Activated CD8-positive, alpha-beta T cell treated with anti-CD3 and anti-CD28 coated beads for 36 hours (primary cell): Measurements from ENCODE around the gene TEKT5. TPM values are rescaled to one million over a fixed set of nuclear protein-coding genes. Genes with fewer than 3 reads are reported as not detected.

ENCODE experiments used
- ATAC-seq: fragments of 200-7000 bp; cut with Tn5 transposase; one replicate; pipeline ENCODE4 v1.10.0; 2021; ENCODE audit warnings: mild to moderate bottlenecking, moderate library complexity
- CTCF ChIA-PET: fragments of 350-600 bp; sonication (Branson Sonifier 250); formaldehyde crosslinking; loops from one replicate; lab custom pipeline; 2021; ENCODE audit warnings: antibody characterized with exemption; lab: Charles Lee
- POLR2A ChIA-PET: fragments of 350-600 bp; sonication (Branson Sonifier 250); formaldehyde crosslinking; loops from one replicate; lab custom pipeline; 2021; ENCODE audit warnings: antibody characterized with exemption; lab: Charles Lee
- DNase-seq: peaks from one replicate; pipeline ENCODE4 v3.0.0-alpha.2; 2020
- H3K27ac Mint-ChIP-seq: one replicate; pipeline ENCODE4 v1.8.0; 2021; ENCODE audit warnings: mild to moderate bottlenecking, mixed read lengths
- H3K27me3 Mint-ChIP-seq: one replicate; pipeline ENCODE4 v1.8.0; 2021; ENCODE audit warnings: mixed read lengths
- H3K36me3 Mint-ChIP-seq: one replicate; pipeline ENCODE4 v1.8.0; 2021; ENCODE audit warnings: low read depth, mixed read lengths
- H3K4me1 Mint-ChIP-seq: one replicate; pipeline ENCODE4 v1.8.0; 2021; ENCODE audit warnings: low read depth, mixed read lengths
- H3K4me3 Mint-ChIP-seq: one replicate; pipeline ENCODE4 v1.8.0; 2021; ENCODE audit warnings: mild to moderate bottlenecking, moderate library complexity, mixed read lengths
- H3K9me3 Mint-ChIP-seq: one replicate; pipeline ENCODE4 v1.8.0; 2021; ENCODE audit warnings: mixed read lengths
- intact Hi-C: fragments of 100-400 bp; cut with micrococcal nuclease; formaldehyde crosslinking; loops from one replicate; pipeline ENCODE4 v1.10.0; 2022
- total RNA-seq, 2 experiments: library from RNA; stranded (reverse); gene quantifications; one replicate each; pipeline ENCODE4 v1.2.3, GENCODE V29; 2021
- TF ChIP-seq, protein P1 (sequence below): fragments of 200-600 bp; IDR thresholded peaks from one replicate; pipeline ENCODE4 v1.8.0; 2022; ENCODE audit warnings: antibody characterized with exemption, mild to moderate bottlenecking

Gene TEKT5
- total RNA-seq, 2 experiments from 2014 or later = 0.16 to 0.43 TPM

DNA sequence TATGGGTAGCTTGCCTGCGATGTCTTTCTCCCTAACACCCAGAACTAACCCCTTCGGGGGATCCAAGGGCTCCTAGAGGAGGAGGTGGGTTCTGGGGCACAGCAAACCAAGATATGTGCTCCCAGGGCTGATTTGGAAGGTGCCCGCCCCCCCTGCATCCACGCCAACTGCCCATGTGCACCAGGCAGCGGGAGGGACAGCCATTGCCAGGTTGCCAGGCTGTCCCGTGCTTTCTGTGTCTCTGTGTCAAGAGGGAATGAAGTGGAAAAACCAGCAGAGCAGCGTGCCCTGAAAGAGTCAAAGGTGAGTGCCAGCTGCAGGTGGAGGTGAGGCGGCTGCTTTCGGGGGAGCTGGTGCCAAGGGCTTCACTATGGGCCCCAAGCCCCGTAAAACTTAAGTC is 6.4 kb downstream of the TEKT5 start:
- Mint-ChIP-seq H3K27ac (no peak overlapping the region), H3K4me1 (no peaks in the 10 kb centered on the region), H3K36me3 (no peaks in the 10 kb centered on the region), H3K27me3 (peaks cover 3% of the 10 kb centered on the region), H3K9me3 (no peaks in the 10 kb centered on the region), H3K4me3 (no peak overlapping the region)
- DNase-seq (no peak), ATAC-seq (no peak)
- POLR2A ChIA-PET = no interaction called here
- intact Hi-C loops = no loop called here
- CTCF ChIA-PET = no interaction called here
- TF ChIP-seq, protein P1, sequence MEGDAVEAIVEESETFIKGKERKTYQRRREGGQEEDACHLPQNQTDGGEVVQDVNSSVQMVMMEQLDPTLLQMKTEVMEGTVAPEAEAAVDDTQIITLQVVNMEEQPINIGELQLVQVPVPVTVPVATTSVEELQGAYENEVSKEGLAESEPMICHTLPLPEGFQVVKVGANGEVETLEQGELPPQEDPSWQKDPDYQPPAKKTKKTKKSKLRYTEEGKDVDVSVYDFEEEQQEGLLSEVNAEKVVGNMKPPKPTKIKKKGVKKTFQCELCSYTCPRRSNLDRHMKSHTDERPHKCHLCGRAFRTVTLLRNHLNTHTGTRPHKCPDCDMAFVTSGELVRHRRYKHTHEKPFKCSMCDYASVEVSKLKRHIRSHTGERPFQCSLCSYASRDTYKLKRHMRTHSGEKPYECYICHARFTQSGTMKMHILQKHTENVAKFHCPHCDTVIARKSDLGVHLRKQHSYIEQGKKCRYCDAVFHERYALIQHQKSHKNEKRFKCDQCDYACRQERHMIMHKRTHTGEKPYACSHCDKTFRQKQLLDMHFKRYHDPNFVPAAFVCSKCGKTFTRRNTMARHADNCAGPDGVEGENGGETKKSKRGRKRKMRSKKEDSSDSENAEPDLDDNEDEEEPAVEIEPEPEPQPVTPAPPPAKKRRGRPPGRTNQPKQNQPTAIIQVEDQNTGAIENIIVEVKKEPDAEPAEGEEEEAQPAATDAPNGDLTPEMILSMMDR = no peak

DNA sequence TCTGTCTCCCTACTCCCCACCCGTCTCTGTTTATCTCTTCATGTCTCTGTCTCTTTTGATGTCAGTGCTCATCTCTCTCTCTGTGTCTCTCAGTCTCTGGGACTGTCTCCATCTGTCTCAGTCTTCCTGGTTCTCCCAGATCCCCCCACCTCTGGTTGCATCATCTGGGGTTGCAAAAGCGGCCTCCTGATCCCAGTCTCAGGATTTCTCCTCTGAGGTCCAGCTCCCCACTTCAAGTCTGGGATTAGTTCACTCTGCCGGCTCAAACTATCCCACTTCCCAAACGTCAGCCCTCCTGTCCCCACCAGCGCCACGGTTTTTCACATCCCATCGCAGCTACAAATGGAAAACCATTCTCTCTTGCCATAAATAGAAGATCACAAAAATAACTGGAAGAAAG is 9.0 kb downstream of the TEKT5 start:
- ATAC-seq (no peak), DNase-seq (no peak)
- Mint-ChIP-seq H3K4me3 (no peak overlapping the region), H3K4me1 (no peaks in the 10 kb centered on the region), H3K27me3 (no peaks in the 10 kb centered on the region), H3K36me3 (no peaks in the 10 kb centered on the region), H3K27ac (no peak overlapping the region), H3K9me3 (no peaks in the 10 kb centered on the region)
- TF ChIP-seq, protein P1 = no peak
- intact Hi-C loops = no loop called here
- POLR2A ChIA-PET = no interaction called here
- CTCF ChIA-PET = no interaction called here

- ChIA-PET CTCF (interaction anchor here (1.5 to 1.9 kb wide), 2 partner anchors 10 to 170 kb away, joined by 3 to 6 read pairs; partner anchors contain the start of gene TEKT5), POLR2A (interaction anchor here (0.6 to 0.7 kb wide), 2 partner anchors 17 to 74 kb away, joined by 3 read pairs; no protein-coding TSS in a partner anchor)
- TF ChIP-seq, protein P1 = no peak
- Mint-ChIP-seq H3K27ac (no peak overlapping the region), H3K4me1 (no peaks in the 10 kb centered on the region), H3K27me3 (no peaks in the 10 kb centered on the region), H3K9me3 (no peaks in the 10 kb centered on the region), H3K36me3 (no peaks in the 10 kb centered on the region), H3K4me3 (no peak overlapping the region)
- intact Hi-C loops = no loop called here
- DNase-seq (no peak), ATAC-seq (no peak)
Observed at GRCh38 chr16:10684511-10685151, 10.1 kb downstream of the TEKT5 start.

GRCh38 chr16:10683170-10683569 is 11.6 kb downstream of the TEKT5 start:
- H3K27me3 Mint-ChIP-seq = no peaks in the 10 kb centered on the region
- no peaks in the 10 kb centered on the region for H3K9me3 Mint-ChIP-seq
- TF ChIP-seq, protein P1 = no peak
- no peaks in the 10 kb centered on the region for H3K36me3 Mint-ChIP-seq
- POLR2A ChIA-PET = interaction anchor here (1.1 kb wide), 1 partner anchor 13 kb away, joined by 3 read pairs; no protein-coding TSS in a partner anchor
- ATAC-seq (no peak), DNase-seq (no peak)
- CTCF ChIA-PET = no interaction called here
- H3K27ac Mint-ChIP-seq = no peak overlapping the region
- H3K4me3 Mint-ChIP-seq = no peak overlapping the region
- H3K4me1 Mint-ChIP-seq = no peaks in the 10 kb centered on the region
- intact Hi-C loops = no loop called here

GRCh38 chr16:10682604-10683003 is 12.1 kb downstream of the TEKT5 start:
- DNase-seq = no peak
- ChIA-PET POLR2A (interaction anchor here (1.1 kb wide), 1 partner anchor 13 kb away, joined by 3 read pairs; no protein-coding TSS in a partner anchor), CTCF (no interaction called here)
- Mint-ChIP-seq H3K36me3 (no peaks in the 10 kb centered on the region), H3K9me3 (no peaks in the 10 kb centered on the region), H3K4me3 (no peak overlapping the region), H3K27me3 (no peaks in the 10 kb centered on the region), H3K27ac (no peak overlapping the region), H3K4me1 (no peaks in the 10 kb centered on the region)
- ATAC-seq = no peak
- intact Hi-C loops = no loop called here
- TF ChIP-seq, protein P1 = no peak
